HG02938 (cell line): ENCODE data around the gene CHPF.

Experiments
- ATAC-seq: cut with Tn5 transposase; IDR thresholded peaks from one replicate; pipeline ENCODE4 v1.9.1; 2021; ENCODE audit warnings: mild to moderate bottlenecking, moderate library complexity; ENCODE audit not compliant: unreplicated experiment

CHPF gene

DNA sequence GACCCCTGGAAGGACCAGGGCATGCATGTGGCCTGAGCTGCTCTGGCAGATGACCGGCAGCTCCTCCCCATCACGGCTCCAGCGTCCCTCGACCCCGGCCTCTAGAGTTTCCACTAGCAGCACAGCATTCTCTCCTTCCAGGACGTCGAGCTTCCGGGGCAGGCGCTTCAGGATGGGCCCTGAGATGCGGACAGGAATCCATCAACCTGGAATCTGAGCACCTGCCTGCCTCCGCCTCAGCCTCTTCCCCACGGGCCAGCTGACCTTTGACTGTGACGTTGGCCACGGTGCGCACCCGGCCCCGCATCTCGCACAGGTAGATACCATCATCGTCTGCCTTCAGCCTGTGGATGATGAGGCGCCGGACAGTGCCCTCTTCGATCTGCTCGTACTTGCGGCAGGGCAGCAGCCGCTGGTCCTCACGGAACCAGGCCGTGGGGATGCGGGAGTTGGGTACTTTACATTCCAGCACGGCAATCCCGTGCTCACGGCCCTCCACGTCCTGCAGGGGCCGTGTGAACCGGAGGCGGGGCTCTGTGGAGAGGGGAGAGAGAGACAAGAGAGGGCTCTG lies 24.3 kb upstream of the CHPF start:
- no peak for ATAC-seq

DNA sequence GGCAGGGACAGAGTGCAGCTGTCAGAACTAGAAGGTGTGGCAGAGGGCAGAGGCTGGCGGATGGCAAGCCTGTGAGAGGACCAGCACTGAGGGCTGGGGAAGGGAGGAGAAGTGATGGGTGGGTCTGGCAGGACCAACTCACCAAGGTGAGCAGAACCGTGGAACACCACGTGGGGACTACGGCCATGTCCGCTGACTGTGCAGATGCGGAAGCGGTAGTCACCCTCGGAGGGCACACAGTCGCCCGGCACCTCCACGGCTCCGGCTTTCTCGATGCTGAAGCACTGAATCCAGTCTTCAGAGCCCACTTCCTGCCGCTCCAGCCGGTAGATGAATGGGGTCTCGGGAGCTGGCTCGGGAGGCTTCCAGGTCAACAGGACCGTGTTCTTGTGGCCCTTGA lies 23.5 kb upstream of the CHPF start:
- no peak for ATAC-seq

DNA sequence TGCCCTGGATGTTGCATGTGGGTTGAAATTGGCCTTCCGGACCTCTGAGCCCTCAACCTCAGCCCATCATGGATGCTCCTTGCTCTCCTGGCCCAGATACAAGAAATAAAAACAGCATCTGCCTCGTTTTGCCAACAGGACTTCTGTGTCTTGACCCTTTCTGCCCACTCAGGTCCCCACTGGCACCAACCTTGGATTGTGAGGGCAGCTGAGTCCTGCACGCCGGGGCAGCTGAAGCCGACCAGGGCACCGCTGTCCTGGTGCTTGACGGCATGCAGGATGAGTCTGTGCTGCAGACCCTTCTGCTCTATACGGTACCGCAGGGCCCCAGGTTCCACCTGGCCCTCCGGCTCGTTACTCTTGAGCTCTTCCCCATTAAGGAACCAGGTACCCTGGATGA lies 23.0 kb upstream of the CHPF start:
- ATAC-seq = no peak

GRCh38 chr2:219565130-219566080 lies 21.8 kb upstream of the CHPF start:
- no peak for ATAC-seq

GRCh38 chr2:219563271-219563928 lies 19.8 kb upstream of the CHPF start:
- ATAC-seq = no peak

DNA sequence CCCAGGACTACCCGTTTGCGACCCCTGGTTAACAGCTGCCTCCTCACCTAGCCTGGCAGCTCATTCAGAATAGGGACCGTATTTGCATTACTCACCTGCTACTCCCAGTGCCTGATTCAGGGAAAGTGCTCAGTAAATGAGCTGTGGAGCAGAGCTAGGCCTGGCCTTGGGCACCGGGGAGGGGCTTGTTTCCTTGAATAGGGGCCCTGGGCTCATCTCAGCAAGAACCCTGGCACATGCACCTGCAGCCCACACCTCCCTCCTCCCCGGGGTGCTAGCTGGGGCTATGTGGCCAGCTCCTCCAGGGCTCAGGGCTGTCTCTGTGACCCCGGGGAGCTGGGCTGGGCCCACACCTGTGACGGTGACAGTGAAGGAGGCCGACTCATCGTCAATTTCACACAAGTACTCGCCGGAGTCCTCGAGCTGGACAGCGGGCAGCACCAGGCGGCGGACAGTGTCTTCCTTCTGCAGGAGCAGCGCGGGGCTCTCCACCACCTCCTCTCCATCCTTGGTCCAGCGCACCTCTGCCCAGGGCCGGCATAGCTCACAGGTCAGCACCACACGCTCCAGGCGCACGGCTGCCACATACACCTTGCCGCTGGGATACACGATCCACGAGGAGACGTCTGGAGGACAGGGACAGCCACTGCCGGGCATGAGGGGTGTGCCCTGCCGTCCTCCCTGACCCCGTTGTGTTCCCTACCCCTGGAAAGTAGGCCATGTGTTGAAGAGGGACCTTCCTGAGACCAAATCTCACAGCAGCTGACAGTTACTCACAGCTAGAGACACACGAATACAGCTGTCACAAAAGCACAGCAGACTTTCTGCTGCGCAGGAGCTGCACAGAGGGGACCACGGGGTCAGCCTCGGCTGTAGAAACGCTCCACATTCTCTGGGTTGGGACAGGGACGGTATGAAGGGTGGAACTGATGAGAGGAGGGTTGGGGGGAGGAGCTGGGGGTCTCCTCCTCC lies 18.7 kb upstream of the CHPF start:
- no peak for ATAC-seq

DNA sequence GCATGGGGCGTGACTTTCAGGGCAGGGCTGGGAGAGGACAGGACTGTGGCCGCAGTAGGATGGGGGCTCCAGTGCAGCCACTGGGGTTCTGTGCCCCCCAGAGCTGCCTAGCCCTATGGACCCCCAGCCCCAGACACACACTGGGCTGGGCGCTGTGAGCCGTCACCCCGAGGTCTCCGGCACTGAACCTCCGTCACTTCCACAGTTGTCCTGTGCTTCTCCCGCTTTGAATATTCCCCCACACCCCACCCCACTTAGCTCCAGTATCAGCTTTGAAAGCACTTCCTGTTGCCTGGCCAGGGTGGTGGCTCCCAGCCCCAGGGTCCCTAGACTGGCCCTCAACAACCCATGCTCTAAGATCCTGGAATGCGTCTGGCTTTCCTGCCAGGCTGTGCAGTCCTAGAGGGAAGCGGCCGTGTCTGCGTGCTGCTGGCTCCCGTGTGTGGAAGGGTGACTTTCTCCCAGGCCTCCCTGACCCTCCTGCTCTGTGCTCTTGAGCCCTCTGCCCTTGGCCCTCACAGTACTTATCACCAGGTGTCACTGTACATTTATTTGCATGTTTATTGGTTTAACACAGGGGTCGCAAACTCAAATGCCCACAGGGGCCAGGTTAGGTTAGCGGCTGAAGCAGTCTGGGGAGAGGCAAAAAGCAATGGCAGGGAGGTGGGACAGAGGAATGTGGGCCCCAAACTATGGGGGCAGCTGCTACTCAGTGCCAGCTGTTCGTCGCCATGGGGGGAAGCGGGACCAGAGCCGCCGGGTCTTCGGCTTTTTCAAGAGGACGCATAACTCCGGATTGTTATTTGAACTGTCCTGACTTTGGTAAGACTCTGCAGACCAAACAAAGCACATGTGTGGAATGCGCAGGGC lies 17.8 kb upstream of the CHPF start:
- ATAC-seq = no peak

DNA sequence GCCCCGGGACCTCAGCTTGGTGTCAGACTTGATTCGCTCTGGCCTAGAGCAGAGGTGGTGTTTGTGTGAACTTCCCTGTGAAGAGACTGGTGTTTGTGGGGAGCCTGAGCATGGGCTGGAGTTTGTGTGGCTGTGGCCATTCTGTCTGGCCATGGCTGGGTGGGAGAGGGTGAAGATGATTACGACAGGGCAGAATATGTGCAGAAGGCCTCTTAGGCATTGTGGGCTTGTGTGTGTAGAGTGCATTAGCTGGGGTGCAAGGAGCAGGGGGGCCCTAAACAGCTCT lies 17.2 kb upstream of the CHPF start:
- ATAC-seq = no peak

GRCh38 chr2:219560037-219560892 lies 16.7 kb upstream of the CHPF start:
- peak; percentile 49 for ATAC-seq

- no peak for ATAC-seq
Observed at GRCh38 chr2:219559156-219559915, 15.7 kb upstream of the CHPF start.

GRCh38 chr2:219557791-219558785 lies 14.5 kb upstream of the CHPF start:
- ATAC-seq = no peak

- no peak for ATAC-seq
Observed at GRCh38 chr2:219557320-219557719, 13.7 kb upstream of the CHPF start.

GRCh38 chr2:219556413-219556812 lies 12.8 kb upstream of the CHPF start:
- no peak for ATAC-seq

DNA sequence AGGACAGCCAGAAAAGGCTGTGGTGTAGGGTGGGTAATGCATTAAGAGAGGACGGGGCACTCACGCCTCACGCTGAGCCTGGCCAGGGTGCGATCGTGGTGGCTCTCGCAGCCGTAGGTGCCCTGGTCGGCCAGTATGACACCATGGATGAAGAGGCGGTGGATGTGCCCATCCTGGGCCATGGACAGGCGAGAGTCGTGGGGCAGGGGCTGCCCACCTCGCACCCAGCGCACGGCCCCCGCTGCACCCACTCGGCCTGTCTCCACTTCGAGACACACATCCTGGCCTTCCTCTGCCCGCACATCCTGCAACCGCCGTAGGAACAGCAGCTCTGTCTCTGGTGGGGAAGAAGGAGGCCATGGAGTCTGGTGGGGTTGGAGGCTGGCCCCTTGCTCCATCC lies 12.3 kb upstream of the CHPF start:
- ATAC-seq = no peak

DNA sequence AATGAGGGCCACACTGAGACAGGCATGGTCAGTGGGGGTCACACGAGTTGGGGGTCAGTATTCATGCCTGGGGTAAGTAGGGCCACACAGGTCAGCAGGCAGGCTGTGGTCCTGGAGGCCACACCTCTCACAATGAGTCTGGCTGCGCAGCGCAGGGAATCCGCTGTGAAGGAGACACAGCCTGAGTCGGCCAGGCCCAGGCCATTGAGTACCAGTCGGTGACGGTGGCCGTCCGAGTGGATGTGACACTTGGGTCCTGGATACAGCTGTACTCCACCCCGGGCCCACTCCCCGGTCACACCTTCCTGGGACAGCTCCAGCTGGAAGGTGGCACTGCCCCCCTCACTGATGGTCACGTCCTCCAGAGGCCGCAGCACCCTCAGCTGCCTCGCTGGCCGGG lies 10.7 kb upstream of the CHPF start:
- ATAC-seq = no peak

- ATAC-seq = no peak
Observed at GRCh38 chr2:219553463-219553963, 9.9 kb upstream of the CHPF start.

DNA sequence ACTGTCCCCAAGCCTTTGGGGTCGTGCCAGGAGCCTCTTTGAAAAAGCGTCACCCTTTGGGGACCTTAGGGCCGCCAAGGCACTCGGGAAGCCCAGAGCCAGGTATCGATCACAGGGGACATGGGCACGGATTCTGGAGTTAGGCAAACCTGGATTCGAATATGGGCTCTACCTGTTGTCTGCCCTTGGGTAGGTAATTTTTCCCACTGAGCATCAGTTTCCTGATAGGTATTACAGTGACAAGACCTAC lies 9.5 kb upstream of the CHPF start:
- no peak for ATAC-seq
